HTERT RPE-1 (cell line): ENCODE data around the gene KRTAP1-1.
"Not testable (repeated sequence)": the region's sequence is repeated elsewhere in the genome, so short reads cannot be mapped to it uniquely, and the experiment has no call there.

Source experiments
- in situ Hi-C: fragments of 300-500 bp; cut with MboI; formaldehyde crosslinking; loops from 4 replicates; pipeline ENCODE4 v1.14.3; 2020; ENCODE audit warnings: low sequenced_read_pairs

Gene KRTAP1-1

GRCh38 chr17:41013181-41013580 lies 28.1 kb downstream of the KRTAP1-1 start:
- in situ Hi-C loops = no loop called here

GRCh38 chr17:41012326-41013120 lies 28.7 kb downstream of the KRTAP1-1 start:
- in situ Hi-C loops = no loop called here

GRCh38 chr17:41010441-41010840 lies 30.8 kb downstream of the KRTAP1-1 start:
- in situ Hi-C loops = no loop called here

- in situ Hi-C loops = no loop called here
Measured at GRCh38 chr17:41009936-41010335, 31.3 kb downstream of the KRTAP1-1 start.

GRCh38 chr17:41009301-41009760 lies 31.9 kb downstream of the KRTAP1-1 start:
- in situ Hi-C loops = no loop called here

- in situ Hi-C loops = no loop called here
Measured at GRCh38 chr17:41008811-41009210, 32.4 kb downstream of the KRTAP1-1 start, which contains the start of gene KRTAP3-1. Gene KRTAP3-1 (minus strand): TSS chr17:41009128. CDS start chr17:41009074, 54 bp downstream.

GRCh38 chr17:41004397-41004796 lies 36.9 kb downstream of the KRTAP1-1 start:
- in situ Hi-C loops = no loop called here

GRCh38 chr17:41003926-41004325 lies 37.3 kb downstream of the KRTAP1-1 start:
- in situ Hi-C loops = no loop called here

GRCh38 chr17:41002814-41003213 lies 38.4 kb downstream of the KRTAP1-1 start:
- in situ Hi-C loops = no loop called here

GRCh38 chr17:41001795-41002194 lies 39.5 kb downstream of the KRTAP1-1 start:
- in situ Hi-C loops = no loop called here

GRCh38 chr17:40999563-40999962 lies 41.7 kb downstream of the KRTAP1-1 start, which contains the start of gene KRTAP3-2:
Gene KRTAP3-2 (minus strand): TSS chr17:40999906. CDS start chr17:40999853, 53 bp downstream.
- in situ Hi-C loops = not testable (repeated sequence)

GRCh38 chr17:40997361-40997760 lies 43.9 kb downstream of the KRTAP1-1 start:
- in situ Hi-C loops = no loop called here

GRCh38 chr17:40996829-40997228 lies 44.4 kb downstream of the KRTAP1-1 start:
- in situ Hi-C loops = no loop called here

- in situ Hi-C loops = no loop called here
Measured at GRCh38 chr17:40995116-40995515, 46.1 kb downstream of the KRTAP1-1 start.

GRCh38 chr17:40993839-40994238 lies 47.4 kb downstream of the KRTAP1-1 start, which contains the start of gene KRTAP3-3:
Gene KRTAP3-3 (minus strand): TSS chr17:40994164. CDS start chr17:40994097, 67 bp downstream.
- in situ Hi-C loops = no loop called here

- in situ Hi-C loops = no loop called here
Measured at GRCh38 chr17:40993084-40993483, 48.2 kb downstream of the KRTAP1-1 start.

- in situ Hi-C loops = no loop called here
Measured at GRCh38 chr17:40992666-40993065, 48.6 kb downstream of the KRTAP1-1 start.
